GM20000 (cell line): ENCODE results near the gene ZBED3.

Experiments used
- DNase-seq: peaks from one replicate; pipeline ENCODE4 v3.0.0; 2012; ENCODE audit warnings: low spot score
- TF ChIP-seq, protein P1 (sequence below): IDR thresholded peaks from 2 replicates; pipeline ENCODE4 v1.5.1; 2012; ENCODE audit warnings: mild to moderate bottlenecking, control low read depth; ENCODE audit errors: extremely low read depth, missing control alignments

ZBED3 gene

DNA sequence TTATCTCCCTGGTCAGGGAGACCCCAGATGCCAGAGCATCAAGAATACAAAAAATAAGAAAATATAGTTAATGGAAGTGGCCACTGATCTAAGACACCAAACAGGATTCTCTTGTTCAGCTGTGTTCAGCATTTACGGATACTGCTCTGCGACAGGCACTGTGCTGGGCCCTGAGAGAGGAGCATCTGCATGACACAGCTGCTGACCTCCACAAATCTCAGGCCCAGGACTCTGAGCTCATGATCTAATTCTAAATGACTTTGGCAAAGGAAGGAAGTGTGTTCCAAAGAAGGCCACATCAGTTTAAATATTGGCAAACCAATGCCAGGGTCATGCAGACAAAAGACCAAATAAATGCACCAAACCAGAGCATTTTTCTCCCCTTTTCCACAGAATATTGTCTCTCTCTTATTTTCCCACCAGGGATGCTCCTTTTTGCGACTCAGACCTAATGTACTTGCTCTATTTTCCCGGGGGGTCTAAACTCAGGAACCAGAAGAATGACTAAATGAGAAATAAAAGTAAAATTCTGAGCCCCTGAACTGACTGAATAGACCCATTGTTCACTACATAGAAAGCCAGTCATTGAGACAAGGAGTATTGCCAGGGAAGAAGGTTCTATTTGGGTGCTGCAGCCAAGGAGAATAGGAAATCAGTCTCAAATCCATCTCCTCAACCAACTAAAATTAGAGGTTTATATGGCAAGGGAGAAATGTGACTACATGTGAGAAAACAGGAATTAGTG is 58.3 kb downstream of the ZBED3 start:
- DNase-seq, result no peak
- TF ChIP-seq, protein P1, sequence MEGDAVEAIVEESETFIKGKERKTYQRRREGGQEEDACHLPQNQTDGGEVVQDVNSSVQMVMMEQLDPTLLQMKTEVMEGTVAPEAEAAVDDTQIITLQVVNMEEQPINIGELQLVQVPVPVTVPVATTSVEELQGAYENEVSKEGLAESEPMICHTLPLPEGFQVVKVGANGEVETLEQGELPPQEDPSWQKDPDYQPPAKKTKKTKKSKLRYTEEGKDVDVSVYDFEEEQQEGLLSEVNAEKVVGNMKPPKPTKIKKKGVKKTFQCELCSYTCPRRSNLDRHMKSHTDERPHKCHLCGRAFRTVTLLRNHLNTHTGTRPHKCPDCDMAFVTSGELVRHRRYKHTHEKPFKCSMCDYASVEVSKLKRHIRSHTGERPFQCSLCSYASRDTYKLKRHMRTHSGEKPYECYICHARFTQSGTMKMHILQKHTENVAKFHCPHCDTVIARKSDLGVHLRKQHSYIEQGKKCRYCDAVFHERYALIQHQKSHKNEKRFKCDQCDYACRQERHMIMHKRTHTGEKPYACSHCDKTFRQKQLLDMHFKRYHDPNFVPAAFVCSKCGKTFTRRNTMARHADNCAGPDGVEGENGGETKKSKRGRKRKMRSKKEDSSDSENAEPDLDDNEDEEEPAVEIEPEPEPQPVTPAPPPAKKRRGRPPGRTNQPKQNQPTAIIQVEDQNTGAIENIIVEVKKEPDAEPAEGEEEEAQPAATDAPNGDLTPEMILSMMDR, result no peak

DNA sequence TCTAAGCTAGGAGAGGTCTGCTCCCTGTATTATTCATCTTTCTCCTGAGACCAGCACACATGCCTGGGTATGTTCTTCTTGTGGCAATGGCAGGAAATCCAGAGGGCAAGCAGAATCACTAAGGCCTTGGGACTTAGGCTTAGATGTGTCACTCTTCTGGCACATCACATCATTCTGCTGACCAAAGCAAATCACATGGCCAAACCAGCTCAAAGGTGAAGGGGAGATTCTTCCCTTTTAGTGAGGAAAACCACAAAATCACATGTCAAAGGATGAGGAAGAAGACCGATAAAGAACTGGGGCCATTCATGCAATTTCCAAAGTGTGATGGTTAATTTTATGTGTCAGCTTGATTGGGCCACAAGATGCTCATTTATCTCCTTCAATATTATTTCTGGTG is 62.6 kb downstream of the ZBED3 start:
- DNase-seq, result no peak
- TF ChIP-seq, protein P1, result no peak

DNA sequence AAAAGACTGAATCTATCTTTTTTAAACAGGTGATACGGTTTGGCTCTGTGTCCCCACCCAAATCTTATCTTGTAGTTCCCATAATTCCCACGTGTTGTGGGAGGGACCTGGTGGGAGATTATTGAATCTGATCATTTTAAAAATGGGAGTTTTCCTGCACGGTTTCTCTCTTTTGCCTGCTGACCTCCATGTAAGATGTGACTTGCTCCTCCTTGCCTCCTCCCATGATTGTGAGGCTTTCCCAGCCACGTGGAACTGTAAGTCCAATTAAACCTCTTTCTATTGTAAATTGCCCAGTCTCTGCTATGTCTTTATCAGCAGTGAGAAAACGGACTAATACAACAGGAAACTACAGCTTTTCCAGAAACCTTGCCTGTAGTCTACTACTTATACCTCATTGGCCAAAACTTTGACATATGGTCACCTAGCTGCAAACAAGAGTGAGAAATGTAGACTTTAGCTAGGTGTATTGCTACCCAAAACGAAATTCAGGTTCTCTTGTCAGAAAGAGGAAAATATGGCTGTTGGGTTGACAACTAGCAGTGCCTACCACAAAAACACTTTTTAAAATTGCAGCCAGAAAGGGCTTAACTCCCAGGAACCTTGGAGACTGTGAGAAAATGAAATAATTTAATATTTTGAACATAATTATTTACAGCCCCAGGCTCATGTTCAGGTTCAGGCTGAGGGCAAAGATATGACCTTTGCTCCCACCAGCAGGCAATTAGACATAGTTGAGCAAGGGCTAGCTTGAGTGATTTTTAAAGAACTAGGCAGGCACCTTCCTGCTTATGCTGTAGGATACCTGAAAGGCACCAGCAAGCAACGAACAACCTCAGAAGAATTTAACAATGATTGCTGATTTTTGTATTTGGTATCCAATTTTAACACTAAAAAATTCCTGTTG is 64.3 kb downstream of the ZBED3 start:
- no peak for DNase-seq
- TF ChIP-seq, protein P1, result no peak
